B cell (primary cell): ENCODE data around the gene PRKCQ. TPM values are rescaled to one million over a fixed set of nuclear protein-coding genes. Genes with fewer than 3 reads are reported as not detected.

Source experiments
- ATAC-seq: fragments of 200-7000 bp; cut with Tn5 transposase; one replicate; pipeline ENCODE4 v1.10.0; 2021; ENCODE audit warnings: low read depth, mild to moderate bottlenecking, moderate number of reproducible peaks, moderate library complexity
- CTCF ChIA-PET: fragments of 350-600 bp; sonication (Branson Sonifier 250); formaldehyde crosslinking; loops from one replicate; lab custom pipeline; 2021; ENCODE audit warnings: antibody characterized with exemption, inconsistent platforms; lab: Charles Lee
- POLR2A ChIA-PET: fragments of 350-600 bp; sonication (Branson Sonifier 250); formaldehyde crosslinking; loops from one replicate; lab custom pipeline; 2021; ENCODE audit warnings: antibody characterized with exemption; lab: Charles Lee
- DNase-seq: peaks from one replicate; pipeline ENCODE4 v3.0.0; 2013
- H2AFZ ChIP-seq: 2 replicates; pipeline ENCODE4 v1.6.1; 2012; ENCODE audit warnings: mild to moderate bottlenecking, low read depth, low read length; ENCODE audit not compliant: insufficient read depth, poor library complexity, severe bottlenecking
- H3K27ac ChIP-seq, 2 donors: 1 replicate in 1 of 2; 2 replicates in 1 of 2; pipeline ENCODE4 v1.5.1; 2012 to 2013; ENCODE audit warnings: low read length in 2 of 2, mild to moderate bottlenecking in 2 of 2, moderate library complexity in 1 of 2
- H3K27me3 ChIP-seq, 4 experiments: fragments of 200-600 bp in 1 of 4; sonication (generic) in 1 of 4; replicated peaks in 1 of 4; 1 replicate in 2 of 4; 2 replicates in 2 of 4; pipeline versions ENCODE4 v1.6.1 to v1.7.0; 2013 to 2016; ENCODE audit warnings: low read length in 3 of 4, mild to moderate bottlenecking in 2 of 4, mixed read lengths in 1 of 4, moderate library complexity in 1 of 4; ENCODE audit not compliant: insufficient read depth in 4 of 4, control insufficient read depth in 3 of 4; ENCODE audit errors: control extremely low read depth in 1 of 4
- H3K36me3 ChIP-seq, 2 experiments: replicated peaks in 1 of 2; 1 replicate in 1 of 2; 2 replicates in 1 of 2; pipeline versions ENCODE4 v1.6.1 to v1.7.1; 2013; ENCODE audit warnings: low read length in 1 of 2; ENCODE audit not compliant: insufficient read depth in 2 of 2, control insufficient read depth in 1 of 2; ENCODE audit errors: control extremely low read depth in 1 of 2, extremely low read depth in 1 of 2
- H3K4me1 ChIP-seq, 2 donors: fragments of 200-600 bp in 1 of 2; sonication (generic) in 1 of 2; 1 replicate in 1 of 2; 2 replicates in 1 of 2; pipeline versions ENCODE4 v1.5.1 to v1.6.1; 2013 to 2017; ENCODE audit warnings: low read length in 2 of 2; ENCODE audit not compliant: control insufficient read depth in 2 of 2, insufficient read depth in 2 of 2
- H3K4me2 ChIP-seq: replicated peaks from 2 replicates; pipeline ENCODE3; 2012; ENCODE audit warnings: mild to moderate bottlenecking, low read depth, low read length; ENCODE audit not compliant: poor library complexity, severe bottlenecking
- H3K4me3 ChIP-seq, 5 experiments: fragments of 200-600 bp in 1 of 5; sonication (generic) in 1 of 5; 1 replicate in 3 of 5; 2 replicates in 2 of 5; pipeline versions ENCODE4 v1.5.1 to v1.7.0; 2011 to 2016; ENCODE audit warnings: low read length in 4 of 5, mild to moderate bottlenecking in 4 of 5, low read depth in 2 of 5, control low read depth in 1 of 5, moderate library complexity in 1 of 5; ENCODE audit not compliant: insufficient read depth in 1 of 5; ENCODE audit errors: control extremely low read depth in 1 of 5, extremely low read depth in 1 of 5
- H3K79me2 ChIP-seq: fragments of 200-600 bp; sonication (generic); one replicate; pipeline ENCODE4 v1.6.0; 2016; ENCODE audit warnings: low read length; ENCODE audit not compliant: control insufficient read depth, insufficient read depth
- H3K9ac ChIP-seq: fragments of 200-600 bp; sonication (generic); 2 replicates; pipeline ENCODE4 v1.6.1; 2017; ENCODE audit warnings: mild to moderate bottlenecking, low read length, moderate library complexity
- H3K9me3 ChIP-seq, 3 donors: one replicate each; pipeline versions ENCODE4 v1.6.1 to v1.7.1; 2013; ENCODE audit warnings: low read length in 2 of 3; ENCODE audit not compliant: control insufficient read depth in 2 of 3, insufficient read depth in 1 of 3; ENCODE audit errors: control extremely low read depth in 1 of 3
- H4K20me1 ChIP-seq: 2 replicates; pipeline ENCODE4 v1.6.0; 2012; ENCODE audit warnings: mild to moderate bottlenecking, low read length; ENCODE audit not compliant: insufficient read depth, control insufficient read depth, poor library complexity, severe bottlenecking
- H3K27ac Mint-ChIP-seq: one replicate; pipeline ENCODE4 v1.8.0; 2021; ENCODE audit warnings: mixed read lengths
- H3K27me3 Mint-ChIP-seq: one replicate; pipeline ENCODE4 v1.8.0; 2021; ENCODE audit warnings: mixed read lengths
- H3K4me1 Mint-ChIP-seq: one replicate; pipeline ENCODE4 v1.8.0; 2021; ENCODE audit warnings: mixed read lengths
- H3K4me3 Mint-ChIP-seq: one replicate; pipeline ENCODE4 v1.8.0; 2021; ENCODE audit warnings: mixed read lengths
- H3K9me3 Mint-ChIP-seq: one replicate; pipeline ENCODE4 v1.8.0; 2022; ENCODE audit warnings: mixed read lengths; ENCODE audit not compliant: insufficient read depth
- EZH2 ChIP-seq: IDR thresholded peaks from 2 replicates; pipeline ENCODE4 v1.6.1; 2012; ENCODE audit warnings: borderline replicate concordance, low read depth, mild to moderate bottlenecking, moderate library complexity, low read length; ENCODE audit not compliant: insufficient read depth, poor library complexity, severe bottlenecking
- WGBS: methylation state at CpG from one replicate; pipeline ENCODE4 v1.1.5; 2013; ENCODE audit warnings: missing lambda C conversion rate; ENCODE audit not compliant: insufficient coverage; 5-methylcytosine and 5-hydroxymethylcytosine counted together
- intact Hi-C: fragments of 100-400 bp; cut with micrococcal nuclease; formaldehyde crosslinking; loops from one replicate; pipeline ENCODE4 v1.10.0; 2022
- polyA plus RNA-seq: library from polyadenylated mRNA; depleted of rRNA; stranded (reverse); fragments of >200 nt; gene quantifications from 2 replicates; pipeline ENCODE4 v1.2.3, GENCODE V29; 2012
- total RNA-seq, 2 donors: library from RNA; stranded (reverse); fragments of 120-200 nt in 1 of 2; gene quantifications; 1 replicate in 1 of 2; 2 replicates in 1 of 2; pipeline versions ENCODE4 v1.2.3 to v1.2.4, GENCODE V29; 2013 to 2022
- TF ChIP-seq, protein P1 (sequence below): fragments of 200-600 bp; IDR thresholded peaks from one replicate; pipeline ENCODE4 v1.8.0; 2022; ENCODE audit warnings: antibody characterized with exemption, mild to moderate bottlenecking

Gene PRKCQ
- total and polyA plus RNA-seq, 2 donors (not counting 1 experiment from before 2014, with no cell fraction given): 0.15 to 0.16 TPM

DNA sequence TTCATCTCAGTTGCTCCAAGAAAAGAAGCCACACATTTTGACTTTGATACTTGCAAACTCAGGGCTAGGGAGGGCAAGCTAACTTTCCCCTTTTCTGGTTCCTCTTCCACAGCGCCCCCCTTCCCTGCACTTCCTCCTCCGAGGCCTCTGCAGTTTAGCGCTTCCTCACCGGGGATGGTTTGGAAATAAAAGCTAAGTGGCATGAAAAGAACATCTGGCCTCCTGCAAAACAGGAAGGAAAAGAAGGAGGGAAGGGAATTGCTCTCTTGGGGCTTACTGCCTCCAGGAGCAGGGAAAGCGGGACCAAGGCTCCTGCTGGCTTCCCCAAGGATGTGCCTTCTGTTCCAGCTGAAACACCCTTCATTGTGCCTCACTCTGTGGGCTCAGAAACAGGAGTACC lies 42.3 kb downstream of the PRKCQ start:
- TF ChIP-seq, protein P1, sequence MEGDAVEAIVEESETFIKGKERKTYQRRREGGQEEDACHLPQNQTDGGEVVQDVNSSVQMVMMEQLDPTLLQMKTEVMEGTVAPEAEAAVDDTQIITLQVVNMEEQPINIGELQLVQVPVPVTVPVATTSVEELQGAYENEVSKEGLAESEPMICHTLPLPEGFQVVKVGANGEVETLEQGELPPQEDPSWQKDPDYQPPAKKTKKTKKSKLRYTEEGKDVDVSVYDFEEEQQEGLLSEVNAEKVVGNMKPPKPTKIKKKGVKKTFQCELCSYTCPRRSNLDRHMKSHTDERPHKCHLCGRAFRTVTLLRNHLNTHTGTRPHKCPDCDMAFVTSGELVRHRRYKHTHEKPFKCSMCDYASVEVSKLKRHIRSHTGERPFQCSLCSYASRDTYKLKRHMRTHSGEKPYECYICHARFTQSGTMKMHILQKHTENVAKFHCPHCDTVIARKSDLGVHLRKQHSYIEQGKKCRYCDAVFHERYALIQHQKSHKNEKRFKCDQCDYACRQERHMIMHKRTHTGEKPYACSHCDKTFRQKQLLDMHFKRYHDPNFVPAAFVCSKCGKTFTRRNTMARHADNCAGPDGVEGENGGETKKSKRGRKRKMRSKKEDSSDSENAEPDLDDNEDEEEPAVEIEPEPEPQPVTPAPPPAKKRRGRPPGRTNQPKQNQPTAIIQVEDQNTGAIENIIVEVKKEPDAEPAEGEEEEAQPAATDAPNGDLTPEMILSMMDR: no peak
- no peak for TF ChIP-seq EZH2
- no peak for DNase-seq
- Mint-ChIP-seq H3K27me3 (peaks cover 8% of the 10 kb centered on the region), H3K4me1 (no peaks in the 10 kb centered on the region), H3K4me3 (no peak overlapping the region), H3K9me3 (no peaks in the 10 kb centered on the region), H3K27ac (no peak overlapping the region)
- Histone ChIP-seq H3K36me3 (no peaks in the 10 kb centered on the region), H3K27me3 (peaks cover 0 to 4% (median 0%) of the 10 kb centered on the region in 4 experiments), H3K4me1 (peaks cover 0 to under 1% of the 10 kb centered on the region in 2 donors), H3K4me2 (no peak overlapping the region), H3K9ac (no peak overlapping the region), H4K20me1 (no peaks in the 10 kb centered on the region), H2AFZ (no peak overlapping the region), H3K9me3 (peaks cover 0 to 2% (median 0%) of the 10 kb centered on the region in 3 donors), H3K79me2 (no peaks in the 10 kb centered on the region), H3K27ac (no peak overlapping the region), H3K4me3 (no peak overlapping the region)
- intact Hi-C loops: no loop called here
- ATAC-seq: no peak
- CTCF ChIA-PET: no interaction called here
- WGBS: 83% methylated on average over 1 of the region's 5 CpGs
- POLR2A ChIA-PET: no interaction called here

DNA sequence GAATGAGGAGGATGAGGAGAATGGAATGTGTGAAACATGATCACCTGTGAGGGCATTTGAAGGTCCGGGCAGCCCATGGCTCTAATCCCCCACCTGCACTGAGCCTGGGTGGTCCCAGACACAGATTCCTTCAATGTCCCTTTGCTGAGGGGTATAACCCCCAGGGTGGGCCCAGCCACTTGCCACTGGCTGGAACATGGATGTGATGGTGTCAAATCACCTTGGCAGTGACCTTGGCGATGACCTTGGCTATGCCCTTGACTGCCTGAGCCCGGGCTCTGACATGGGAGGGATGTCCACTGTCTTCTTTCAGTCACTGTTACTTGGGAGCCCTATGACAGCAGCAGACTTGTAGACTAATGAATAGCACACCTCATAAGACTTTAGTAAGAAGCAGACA lies 44.0 kb downstream of the PRKCQ start:
- Histone ChIP-seq H4K20me1 (no peaks in the 10 kb centered on the region), H3K4me2 (no peak overlapping the region), H3K27ac (no peak overlapping the region), H3K4me1 (no peaks in the 10 kb centered on the region), H3K4me3 (no peak overlapping the region), H3K36me3 (no peaks in the 10 kb centered on the region), H3K79me2 (no peaks in the 10 kb centered on the region), H3K27me3 (peaks cover 0 to 4% (median 0%) of the 10 kb centered on the region in 4 experiments), H2AFZ (no peak overlapping the region), H3K9ac (no peak overlapping the region), H3K9me3 (peaks cover 0 to 2% (median 0%) of the 10 kb centered on the region in 3 donors)
- no peak for DNase-seq
- 90% methylated on average over 2 of the region's 3 CpGs for WGBS
- Mint-ChIP-seq H3K4me3 (no peak overlapping the region), H3K27ac (no peak overlapping the region), H3K27me3 (peaks cover 11% of the 10 kb centered on the region), H3K4me1 (no peaks in the 10 kb centered on the region), H3K9me3 (no peaks in the 10 kb centered on the region)
- no peak for ATAC-seq
- no peak for TF ChIP-seq EZH2
- TF ChIP-seq, protein P1: no peak
- ChIA-PET POLR2A (no interaction called here), CTCF (no interaction called here)
- intact Hi-C loops: no loop called here
